NOMO-1 (cell line): Measurements from ENCODE around the gene NAA38.
"Not testable (repeated sequence)": the region's sequence is repeated elsewhere in the genome, so short reads cannot be mapped to it uniquely, and the experiment has no call there.

Experiments used
- DNase-seq, 2 experiments: peaks; one replicate each; lab custom pipeline; 2025; ENCODE audit not compliant: unreplicated experiment in 2 of 2; lab: John Stamatoyannopoulos, UW

NAA38 gene

DNA sequence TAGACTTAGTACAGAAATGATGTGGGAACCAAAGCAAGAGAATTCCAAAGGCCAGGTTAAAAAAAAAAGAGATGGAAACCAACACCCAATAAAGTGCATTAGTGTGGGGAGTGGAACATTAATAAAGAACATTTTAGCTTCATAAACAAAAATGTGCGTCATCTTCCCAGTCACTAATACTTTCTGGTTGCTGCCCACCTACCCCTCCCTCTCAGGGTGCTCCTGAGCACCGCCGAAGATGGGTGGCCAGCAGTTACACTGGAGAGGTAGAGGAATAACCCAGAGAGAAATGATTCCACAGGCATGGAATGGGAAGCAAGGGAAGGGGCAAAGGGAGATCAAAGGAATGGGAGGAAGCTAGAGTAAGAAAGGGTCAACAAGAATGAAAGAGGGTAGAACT is 25.3 kb upstream of the NAA38 start:
- DNase-seq, result no peak

GRCh38 chr17:7882068-7882467 is 24.7 kb upstream of the NAA38 start:
- DNase-seq, result no peak

DNA sequence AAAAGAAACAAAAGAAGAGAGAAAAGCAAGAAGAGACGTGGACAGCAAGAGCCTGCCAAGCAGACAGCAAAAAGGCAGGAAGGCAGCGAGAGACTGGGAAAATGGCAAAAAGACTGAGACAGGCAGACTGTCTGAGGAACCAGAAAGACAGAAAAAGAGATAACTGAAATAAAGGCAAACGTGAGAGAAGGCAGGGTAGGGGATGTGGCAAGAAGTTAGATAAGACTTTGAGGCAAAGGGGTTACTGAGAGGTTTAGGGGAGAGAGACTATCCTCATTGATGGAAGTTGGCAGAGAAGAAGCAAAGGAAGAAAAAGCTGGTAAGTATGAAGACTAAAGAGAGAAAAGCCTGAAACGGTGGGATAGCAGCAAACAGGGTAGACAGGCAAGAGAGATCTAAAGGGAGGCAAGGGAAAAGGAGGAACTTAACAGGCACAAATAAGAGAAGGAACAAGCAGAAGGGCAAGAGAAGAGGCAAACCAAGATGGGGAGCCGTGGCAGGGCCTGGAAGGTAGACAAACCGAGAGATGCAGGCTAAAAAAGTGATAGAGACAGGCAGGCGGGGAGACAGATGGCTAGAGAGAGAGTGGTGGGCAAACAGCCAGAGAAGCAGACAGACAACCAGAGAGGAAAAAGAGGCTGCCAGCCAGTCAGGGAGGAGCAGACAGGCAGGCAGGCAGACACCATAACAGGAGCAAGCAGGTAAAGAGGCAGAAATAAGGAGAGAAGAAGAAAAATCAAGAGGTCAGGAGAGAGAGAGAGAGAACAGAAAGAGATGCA is 24.1 kb upstream of the NAA38 start:
- DNase-seq, result peak in 1 of 2 experiments; percentile 24

DNA sequence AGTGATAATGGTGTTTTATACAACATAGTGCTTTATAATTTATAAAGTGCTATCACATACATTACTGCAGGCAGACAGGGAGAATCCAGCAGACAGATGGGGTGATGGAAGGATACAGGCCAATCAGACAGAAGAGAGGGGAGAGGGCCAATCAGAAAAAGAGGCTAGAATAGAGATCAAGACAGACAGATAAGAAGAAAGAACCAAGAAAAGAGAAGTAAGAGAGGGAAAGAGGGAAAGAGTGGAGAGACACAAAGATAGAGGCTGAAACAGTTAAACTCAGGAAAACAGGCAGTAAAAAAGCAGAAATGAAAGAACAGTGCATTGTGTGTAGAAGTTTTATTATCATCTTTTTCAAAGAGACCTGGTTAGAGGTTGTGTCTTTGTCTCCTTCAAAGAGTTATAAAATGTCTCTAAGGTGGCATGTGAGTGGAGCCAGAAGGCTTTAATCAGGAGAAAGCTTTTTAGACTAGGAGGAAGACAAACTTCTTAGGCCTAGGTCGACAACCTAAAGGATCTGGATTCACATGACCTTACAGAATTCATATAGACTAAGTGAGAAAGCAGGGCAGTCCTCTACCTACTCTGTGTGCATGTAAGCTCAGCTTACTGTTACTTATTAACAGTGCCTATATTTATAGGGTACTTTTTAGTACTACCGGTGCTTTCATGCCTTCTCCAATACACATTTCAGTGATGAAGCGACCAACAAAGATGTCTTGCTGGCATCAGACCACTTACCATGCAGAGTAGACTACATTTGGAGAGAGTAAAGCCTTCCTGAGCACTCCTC is 22.9 kb upstream of the NAA38 start:
- DNase-seq, result peak in 1 of 2 experiments; percentile 59

- DNase-seq, result no peak
These were observed 20.9 kb upstream of the NAA38 start for GRCh38 chr17:7878234-7878633.

DNA sequence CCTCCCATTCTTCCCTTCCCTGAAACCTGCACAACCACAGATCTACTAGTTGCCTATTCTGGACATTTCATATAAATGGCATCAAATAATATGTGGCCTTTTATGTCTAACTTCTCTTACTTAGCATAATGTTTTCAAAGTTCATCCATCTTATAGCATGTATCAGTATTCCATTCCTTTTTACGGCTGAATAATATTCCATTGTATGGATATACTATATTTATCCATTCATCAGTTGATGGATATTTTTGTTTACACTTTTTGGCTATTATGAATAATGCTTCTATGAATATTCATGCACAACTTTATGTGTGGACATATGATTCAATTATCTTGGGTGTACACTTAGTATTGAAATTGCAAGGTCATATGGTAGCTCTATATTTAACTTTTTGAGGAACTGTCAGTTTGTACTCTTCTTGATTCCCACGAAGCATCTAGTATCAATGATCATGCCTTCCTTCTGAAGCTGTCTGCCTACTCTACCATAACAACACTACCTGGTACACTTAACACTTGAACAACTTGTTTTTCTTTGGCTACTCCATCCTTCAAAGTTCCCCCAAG is 18.5 kb upstream of the NAA38 start:
- DNase-seq, result peak in 1 of 2 experiments; percentile 37

- DNase-seq, result no peak
These were observed 15.7 kb upstream of the NAA38 start for GRCh38 chr17:7873051-7873450.

GRCh38 chr17:7867881-7868329 is 10.5 kb upstream of the NAA38 start:
- peak; percentile 64 to 73 for DNase-seq

DNA sequence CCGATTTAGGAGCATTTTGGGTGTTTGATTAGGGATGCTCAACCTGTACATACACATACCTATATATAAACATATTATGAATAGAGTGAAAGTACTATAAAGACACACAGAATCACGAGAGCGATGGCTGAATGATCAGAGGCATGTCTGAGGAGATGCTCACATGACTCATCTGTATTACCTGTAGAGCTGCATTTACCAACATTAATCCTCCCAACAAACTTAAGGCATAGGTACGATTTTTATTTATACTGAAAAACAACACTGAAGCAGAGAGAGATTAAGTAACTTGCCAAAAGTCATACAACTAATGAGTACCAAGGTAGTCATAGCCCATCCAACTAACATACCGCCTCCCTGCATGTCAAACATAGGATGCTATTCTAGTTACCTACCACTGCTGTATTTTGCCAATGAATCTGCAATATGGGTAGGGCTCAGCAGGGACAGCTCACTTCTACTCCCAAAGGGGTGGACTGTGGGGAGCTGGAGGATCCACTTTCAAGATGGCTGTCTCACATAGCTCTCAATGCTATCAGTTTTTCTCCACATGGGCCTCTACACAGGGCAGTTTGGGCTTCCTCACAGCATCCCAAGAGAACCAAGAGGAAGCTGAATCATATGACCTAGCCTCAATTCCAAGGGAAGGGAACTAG is 7.8 kb upstream of the NAA38 start:
- DNase-seq, result no peak

- not testable (repeated sequence) for DNase-seq
These were observed 7.0 kb upstream of the NAA38 start for GRCh38 chr17:7864384-7864783.

DNA sequence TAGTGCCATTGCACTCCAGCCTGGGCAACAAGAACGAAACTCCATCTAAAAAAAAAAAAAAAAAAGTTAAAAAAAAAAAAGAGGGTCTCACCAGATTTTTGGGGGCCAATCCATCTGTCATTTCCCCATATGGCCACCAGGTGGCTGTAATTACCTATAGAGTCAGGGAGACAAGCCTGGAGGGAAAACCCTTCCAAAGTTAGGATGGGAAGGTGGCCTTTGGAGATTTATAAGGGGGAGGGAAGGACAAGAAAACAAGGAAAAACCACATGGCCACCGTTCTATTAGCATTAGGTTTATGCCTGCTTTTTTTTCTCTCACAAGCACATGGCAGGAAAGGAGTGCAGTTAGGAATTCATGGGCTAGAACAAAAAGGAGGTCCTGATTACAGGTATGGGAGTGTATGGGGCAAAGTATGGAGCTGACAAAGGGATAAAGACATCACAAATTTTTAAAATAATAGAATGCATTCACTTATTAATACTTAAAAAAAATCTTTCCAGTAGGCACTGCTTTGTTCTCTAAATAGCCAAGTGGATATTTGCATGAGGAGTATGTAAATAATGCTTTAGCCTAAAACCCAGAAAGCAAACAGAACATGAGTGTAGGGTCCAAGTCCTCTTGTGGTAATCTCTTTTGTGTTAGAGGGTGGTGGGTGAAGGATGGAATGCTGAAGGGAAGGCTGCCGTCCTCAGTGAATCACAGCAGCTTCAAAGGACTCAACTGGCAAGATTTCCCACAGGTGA is 5.5 kb upstream of the NAA38 start:
- no peak for DNase-seq

GRCh38 chr17:7859028-7859427 is 1.7 kb upstream of the NAA38 start:
- no peak for DNase-seq

- no peak for DNase-seq
These were observed 1.1 kb upstream of the NAA38 start for GRCh38 chr17:7858522-7858810.

DNA sequence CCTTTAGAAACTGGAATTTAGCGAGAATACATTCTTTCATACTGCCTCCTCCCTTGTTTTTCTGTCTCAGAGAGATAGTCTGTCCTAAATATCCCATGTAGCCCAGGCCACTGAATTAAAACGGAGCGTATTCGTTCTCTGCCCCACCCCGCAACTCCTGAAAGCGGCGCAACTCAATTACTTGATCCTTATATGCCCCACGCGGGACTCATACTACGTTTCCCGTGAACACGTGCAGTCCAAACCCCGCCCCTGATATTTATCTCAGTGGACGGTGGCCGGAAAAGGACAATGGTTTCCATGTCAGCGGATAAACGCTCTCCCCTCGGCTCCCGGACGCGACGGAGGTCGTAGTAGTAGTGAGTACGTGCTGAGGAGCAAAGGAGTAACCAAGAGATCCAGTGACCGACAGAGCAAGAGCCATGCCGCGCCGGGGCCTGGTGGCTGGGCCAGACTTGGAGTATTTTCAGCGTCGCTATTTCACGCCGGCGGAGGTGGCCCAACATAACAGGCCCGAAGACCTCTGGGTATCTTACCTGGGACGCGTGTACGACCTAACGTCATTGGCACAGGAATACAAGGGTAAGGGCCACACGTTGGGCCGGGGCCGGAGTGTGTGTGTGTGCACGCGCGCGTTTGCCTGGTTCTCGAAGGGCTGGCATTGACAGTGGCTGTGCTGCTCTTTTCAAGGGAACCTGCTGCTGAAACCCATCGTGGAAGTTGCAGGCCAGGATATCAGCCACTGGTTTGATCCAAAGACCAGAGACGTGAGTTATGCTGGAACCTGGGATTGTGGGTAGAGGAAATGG is 558 bp upstream of the NAA38 start, which contains the start of gene CYB5D1:
Gene CYB5D1 (plus strand): TSS at position 291 of the 809 bp plus-strand sequence. CDS start 132 bp downstream, at position 423.
- peak; percentile 86 to 96 for DNase-seq

DNA sequence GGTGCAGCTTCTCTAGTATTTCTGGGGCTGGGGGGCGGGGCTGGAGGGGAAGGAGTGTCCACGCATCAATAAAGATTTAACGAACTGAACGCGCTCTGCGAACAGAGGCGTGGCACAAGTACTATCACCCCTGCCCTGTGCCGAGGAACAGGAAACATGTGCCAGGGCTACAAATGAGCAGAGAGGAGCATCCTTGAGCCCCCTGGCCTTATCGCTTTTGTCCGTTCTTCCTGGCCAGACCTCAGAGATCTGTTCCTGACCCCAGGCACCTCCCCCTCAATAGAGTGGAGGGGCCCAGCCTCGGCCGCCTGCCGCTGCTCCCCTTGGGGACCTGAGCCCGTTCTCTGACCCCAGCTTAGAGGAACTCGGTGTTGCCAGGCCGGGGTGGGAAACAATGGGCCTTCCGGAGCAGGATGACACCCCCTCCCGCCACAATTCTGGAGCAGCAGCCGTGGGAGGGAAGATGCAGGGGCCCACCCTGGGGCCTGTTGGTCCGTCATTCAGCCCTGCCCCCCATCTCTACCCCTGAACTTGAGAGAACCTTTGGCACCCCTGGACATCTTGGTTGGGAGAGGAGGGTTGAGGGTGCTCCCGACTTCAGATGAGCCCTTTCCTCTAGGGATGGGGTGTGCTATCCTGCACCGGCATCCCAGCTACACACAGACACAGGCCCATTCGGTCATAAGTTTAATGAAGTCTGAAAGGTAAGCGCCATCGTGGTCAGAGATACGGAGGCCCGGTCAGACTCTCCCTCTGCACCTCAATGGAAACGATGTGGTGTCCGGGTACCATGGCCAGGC is 1.1 kb downstream of the NAA38 start:
- DNase-seq, result peak; percentile 45 to 63

DNA sequence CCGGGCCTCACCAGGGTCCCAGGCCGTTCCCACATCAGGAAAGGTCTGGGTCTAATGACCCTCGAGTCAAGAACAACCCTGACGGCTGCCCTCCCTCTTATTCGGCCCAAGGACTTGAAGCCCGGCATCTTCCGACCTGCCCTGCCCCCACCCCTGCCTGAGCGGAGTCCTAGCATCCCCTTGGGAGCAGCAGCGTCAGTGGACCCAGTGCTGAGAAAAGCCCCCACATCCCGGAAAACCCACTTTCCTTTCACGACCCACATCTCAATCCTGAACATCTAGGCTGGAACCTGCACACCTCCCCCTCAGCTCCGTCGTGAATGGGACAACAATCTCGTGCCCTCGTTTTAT is 1.7 kb downstream of the NAA38 start:
- no peak for DNase-seq

GRCh38 chr17:7854851-7855659 is 2.3 kb downstream of the NAA38 start, which contains the start of gene TMEM88:
TSS of gene TMEM88 (plus strand) at chr17:7855066. CDS start at chr17:7855075, 9 bp downstream.
- no peak for DNase-seq
